Measurements from ENCODE around the gene RPTOR.

Gene RPTOR

DNA sequence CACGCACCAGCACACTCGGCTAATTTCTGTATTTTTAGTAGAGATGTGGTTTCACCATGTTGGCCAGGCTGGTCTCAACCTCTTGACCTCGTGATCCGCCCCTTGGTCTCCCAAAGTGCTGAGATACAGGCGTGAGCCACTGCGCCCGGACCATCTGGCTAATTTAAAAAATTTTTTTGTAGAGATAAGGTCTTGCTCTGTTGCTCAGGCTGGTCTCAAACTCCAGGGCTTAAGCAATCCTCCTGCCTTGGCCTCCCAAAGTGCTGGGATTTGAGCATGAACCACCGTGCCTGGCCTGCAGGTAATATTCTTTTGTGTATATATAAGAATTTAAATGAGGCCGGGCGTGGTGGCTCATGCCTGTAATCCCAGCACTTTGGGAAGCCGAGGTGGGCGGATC is 115.0 kb downstream of the RPTOR start:
- H3K36me3 ChIP-seq (ENCODE audit: control insufficient read depth in 5 of 5, insufficient read depth in 5 of 5, low read length in 5 of 5) = no peaks in the 10 kb centered on the region
- no peaks in the 10 kb centered on the region for H3K27me3 ChIP-seq (ENCODE audit: control insufficient read depth in 5 of 5, insufficient read depth in 4 of 5, low read length in 5 of 5)

DNA sequence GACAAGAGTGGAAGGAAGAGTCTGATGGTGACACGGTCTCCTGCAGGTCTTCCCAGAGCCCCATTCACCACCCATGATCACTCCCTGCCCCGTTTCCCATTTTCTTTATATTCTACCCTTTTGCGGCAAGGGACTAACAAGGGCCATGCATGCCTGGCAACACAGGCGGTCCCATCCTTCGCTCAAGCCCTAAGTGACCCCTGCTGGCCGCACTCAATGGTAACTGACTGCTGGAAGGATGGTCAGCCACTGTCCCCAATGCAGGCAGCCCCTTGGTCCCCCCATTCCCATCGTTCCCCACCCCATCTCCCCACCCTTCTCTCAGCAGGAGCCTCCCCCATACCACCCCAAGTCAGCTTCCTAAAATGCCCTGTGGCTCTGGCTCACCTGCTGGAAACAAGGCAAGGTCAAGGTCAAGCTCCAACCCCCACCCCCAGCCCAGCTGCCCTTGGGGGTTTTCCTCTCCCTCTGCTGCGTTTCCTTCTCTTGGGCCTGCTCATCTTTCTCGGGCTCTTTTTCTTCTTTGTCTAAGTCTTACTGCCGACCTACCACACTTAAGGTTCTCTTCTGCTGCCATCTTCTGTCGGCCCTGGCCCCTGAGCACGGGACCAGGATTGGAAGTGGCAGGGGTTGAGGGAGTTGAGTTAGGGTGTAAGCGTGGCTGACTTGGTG is 116.0 kb downstream of the RPTOR start:
- Histone ChIP-seq H3K4me1 (ENCODE audit: control insufficient read depth in 5 of 5, insufficient read depth in 5 of 5, low read length in 5 of 5) (peaks cover 0 to 10% (median 8%) of the 10 kb centered on the region in 5 donors), H3K27me3 (ENCODE audit: control insufficient read depth in 5 of 5, insufficient read depth in 4 of 5, low read length in 5 of 5) (no peaks in the 10 kb centered on the region), H3K36me3 (ENCODE audit: control insufficient read depth in 5 of 5, insufficient read depth in 5 of 5, low read length in 5 of 5) (no peaks in the 10 kb centered on the region), H3K9ac (ENCODE audit: low read length in 5 of 5) (no peak overlapping the region), H3K4me3 (ENCODE audit: low read depth in 1 of 5, low read length in 5 of 5) (no peak overlapping the region), H3K9me3 (ENCODE audit: control insufficient read depth in 5 of 5, low read length in 5 of 5) (peaks cover 5 to 11% (median 10%) of the 10 kb centered on the region in 5 donors), H3K27ac (ENCODE audit: low read depth, low read length) (no peak overlapping the region)

More for the DNA sequence above, 115.0 kb downstream of the RPTOR start:
- peaks cover 5 to 14% (median 10%) of the 10 kb centered on the region in 5 donors for H3K9me3 ChIP-seq (ENCODE audit: control insufficient read depth in 5 of 5, low read length in 5 of 5)
- H3K27ac ChIP-seq (ENCODE audit: low read depth, low read length) = no peak overlapping the region
- H3K4me1 ChIP-seq (ENCODE audit: control insufficient read depth in 5 of 5, insufficient read depth in 5 of 5, low read length in 5 of 5) = peaks cover 0 to 10% (median 8%) of the 10 kb centered on the region in 5 donors
- H3K4me3 ChIP-seq (ENCODE audit: low read depth in 1 of 5, low read length in 5 of 5) = no peak overlapping the region
- no peak overlapping the region for H3K9ac ChIP-seq (ENCODE audit: low read length in 5 of 5)

DNA sequence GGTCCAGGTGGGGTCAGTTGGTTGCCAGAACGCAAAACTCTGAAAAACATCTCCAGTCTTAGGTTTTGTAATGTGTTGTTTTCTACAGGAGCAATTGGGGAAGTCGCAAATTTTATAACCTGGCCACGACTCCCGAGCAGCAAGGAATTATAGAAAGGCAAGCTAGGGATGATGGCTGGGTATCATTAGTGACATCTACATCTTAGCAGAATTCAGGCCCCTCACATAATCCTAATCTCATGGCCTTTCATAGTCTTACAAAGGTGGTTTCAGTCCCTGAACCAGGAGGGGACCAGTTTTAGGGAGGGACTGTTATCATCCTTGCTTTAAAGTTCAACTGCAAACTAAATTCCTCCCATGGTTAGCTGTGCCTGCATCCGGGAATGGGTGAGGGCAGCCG is 117.9 kb downstream of the RPTOR start:
- Histone ChIP-seq H3K4me1 (ENCODE audit: control insufficient read depth in 5 of 5, insufficient read depth in 5 of 5, low read length in 5 of 5) (peaks cover 0 to 10% (median 8%) of the 10 kb centered on the region in 5 donors), H3K4me3 (ENCODE audit: low read depth in 1 of 5, low read length in 5 of 5) (no peak overlapping the region), H3K9me3 (ENCODE audit: control insufficient read depth in 5 of 5, low read length in 5 of 5) (peaks cover 0 to 4% (median under 1%) of the 10 kb centered on the region in 5 donors), H3K27ac (ENCODE audit: low read depth, low read length) (no peak overlapping the region), H3K9ac (ENCODE audit: low read length in 5 of 5) (no peak overlapping the region), H3K36me3 (ENCODE audit: control insufficient read depth in 5 of 5, insufficient read depth in 5 of 5, low read length in 5 of 5) (no peaks in the 10 kb centered on the region), H3K27me3 (ENCODE audit: control insufficient read depth in 5 of 5, insufficient read depth in 4 of 5, low read length in 5 of 5) (no peaks in the 10 kb centered on the region)

DNA sequence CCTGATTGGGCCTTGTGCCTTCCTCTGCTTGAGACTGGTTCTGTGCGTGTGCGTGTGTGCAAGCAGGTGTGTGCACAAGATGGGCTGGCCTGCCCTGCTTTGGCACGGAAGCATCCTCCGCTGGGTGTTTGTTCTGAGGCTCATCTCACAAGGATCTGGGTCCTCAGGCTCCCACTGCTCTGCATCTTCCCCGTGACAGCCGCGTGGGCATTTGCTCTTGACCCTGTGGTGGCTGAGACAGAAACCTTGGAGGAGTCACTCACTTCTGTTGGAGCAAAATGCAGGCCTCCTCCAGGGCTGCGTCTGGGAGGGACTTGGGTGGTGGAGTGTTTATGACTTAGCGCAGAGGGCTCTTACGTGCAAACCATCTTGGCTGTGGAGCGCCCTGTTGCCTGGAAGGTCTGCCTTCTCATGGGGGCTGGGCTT is 119.2 kb downstream of the RPTOR start:
- Histone ChIP-seq H3K27ac (ENCODE audit: low read depth, low read length) (no peak overlapping the region), H3K36me3 (ENCODE audit: control insufficient read depth in 5 of 5, insufficient read depth in 5 of 5, low read length in 5 of 5) (no peaks in the 10 kb centered on the region), H3K9me3 (ENCODE audit: control insufficient read depth in 5 of 5, low read length in 5 of 5) (no peaks in the 10 kb centered on the region), H3K4me3 (ENCODE audit: low read depth in 1 of 5, low read length in 5 of 5) (no peak overlapping the region), H3K27me3 (ENCODE audit: control insufficient read depth in 5 of 5, insufficient read depth in 4 of 5, low read length in 5 of 5) (no peaks in the 10 kb centered on the region), H3K9ac (ENCODE audit: low read length in 5 of 5) (no peak overlapping the region), H3K4me1 (ENCODE audit: control insufficient read depth in 5 of 5, insufficient read depth in 5 of 5, low read length in 5 of 5) (peaks cover 0 to 10% (median 8%) of the 10 kb centered on the region in 5 donors)

DNA sequence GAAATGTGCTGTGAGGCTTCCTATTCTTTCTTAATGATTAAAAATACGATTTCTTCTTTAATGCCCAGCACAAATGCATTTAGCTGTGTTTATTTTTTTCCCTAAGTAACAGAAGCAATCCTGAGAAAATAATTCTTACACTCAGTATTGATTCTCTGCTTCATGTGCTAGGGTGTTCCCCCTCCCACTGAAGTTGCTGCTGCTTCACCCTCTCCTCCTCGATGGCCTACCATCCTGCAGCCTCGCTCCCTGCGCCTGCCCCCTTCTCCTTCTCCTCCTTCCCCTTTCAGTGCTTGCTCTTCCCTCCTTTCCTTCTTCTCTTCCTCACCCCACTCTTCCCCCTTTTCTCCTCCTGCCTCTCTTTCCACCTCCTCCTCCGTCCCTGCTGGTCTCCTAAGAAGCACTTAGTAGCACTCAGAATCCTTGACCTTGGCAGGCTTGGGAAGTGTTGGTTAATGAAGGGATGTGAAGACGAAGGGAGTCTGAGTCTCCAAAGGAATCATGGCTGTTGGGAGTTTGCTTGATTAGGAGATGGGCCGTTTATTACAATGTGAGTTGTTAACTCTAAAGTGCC is 119.7 kb downstream of the RPTOR start:
- Histone ChIP-seq H3K9me3 (ENCODE audit: control insufficient read depth in 5 of 5, low read length in 5 of 5) (no peaks in the 10 kb centered on the region), H3K36me3 (ENCODE audit: control insufficient read depth in 5 of 5, insufficient read depth in 5 of 5, low read length in 5 of 5) (no peaks in the 10 kb centered on the region), H3K27ac (ENCODE audit: low read depth, low read length) (no peak overlapping the region), H3K9ac (ENCODE audit: low read length in 5 of 5) (no peak overlapping the region), H3K27me3 (ENCODE audit: control insufficient read depth in 5 of 5, insufficient read depth in 4 of 5, low read length in 5 of 5) (no peaks in the 10 kb centered on the region), H3K4me3 (ENCODE audit: low read depth in 1 of 5, low read length in 5 of 5) (no peak overlapping the region), H3K4me1 (ENCODE audit: control insufficient read depth in 5 of 5, insufficient read depth in 5 of 5, low read length in 5 of 5) (peaks cover 0 to 10% (median 8%) of the 10 kb centered on the region in 5 donors)

DNA sequence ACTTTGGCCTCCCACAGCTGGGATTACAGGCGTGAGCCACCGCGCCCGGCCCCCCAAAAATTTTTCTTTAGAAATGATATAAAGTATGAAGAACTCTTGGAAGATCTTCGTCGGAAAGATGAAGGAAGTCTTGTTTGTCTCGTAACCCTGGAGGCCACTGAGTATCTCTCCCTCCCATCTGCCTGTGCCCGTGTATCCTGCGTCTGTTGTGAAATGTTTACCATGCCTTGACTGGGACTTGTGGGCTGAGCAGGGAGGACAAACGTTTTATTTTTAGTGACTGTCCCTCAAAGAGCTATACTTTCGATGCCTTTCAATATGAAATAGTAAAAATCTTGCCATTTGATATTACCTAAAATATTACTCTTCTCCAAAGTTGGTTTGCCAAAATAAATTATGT is 121.2 kb downstream of the RPTOR start:
- Histone ChIP-seq H3K27ac (ENCODE audit: low read depth, low read length) (no peak overlapping the region), H3K9me3 (ENCODE audit: control insufficient read depth in 5 of 5, low read length in 5 of 5) (no peaks in the 10 kb centered on the region), H3K9ac (ENCODE audit: low read length in 5 of 5) (no peak overlapping the region), H3K36me3 (ENCODE audit: control insufficient read depth in 5 of 5, insufficient read depth in 5 of 5, low read length in 5 of 5) (no peaks in the 10 kb centered on the region), H3K4me1 (ENCODE audit: control insufficient read depth in 5 of 5, insufficient read depth in 5 of 5, low read length in 5 of 5) (peaks cover 0 to 10% (median 8%) of the 10 kb centered on the region in 5 donors), H3K27me3 (ENCODE audit: control insufficient read depth in 5 of 5, insufficient read depth in 4 of 5, low read length in 5 of 5) (no peaks in the 10 kb centered on the region), H3K4me3 (ENCODE audit: low read depth in 1 of 5, low read length in 5 of 5) (no peak overlapping the region)

DNA sequence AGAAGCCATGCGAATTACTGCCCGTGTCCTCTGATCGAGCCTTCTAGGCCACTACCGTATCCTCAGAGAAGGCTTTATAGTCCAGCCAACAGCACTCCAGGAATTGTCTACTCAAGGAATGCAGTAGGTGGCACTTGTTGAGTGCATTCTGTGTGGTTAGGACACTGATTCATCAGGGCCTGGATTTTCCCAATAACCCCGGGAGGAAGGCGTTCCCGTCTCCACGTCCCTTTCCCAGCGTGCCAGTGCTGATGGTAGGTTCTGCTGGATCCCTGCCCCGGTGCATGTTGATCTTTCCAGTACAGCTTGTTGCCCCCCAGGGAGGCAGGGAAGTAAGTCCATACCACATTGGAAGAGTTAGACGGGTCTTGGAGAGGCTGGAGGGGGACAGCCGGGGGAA is 122.2 kb downstream of the RPTOR start:
- H3K4me1 ChIP-seq (ENCODE audit: control insufficient read depth in 5 of 5, insufficient read depth in 5 of 5, low read length in 5 of 5) = peaks cover 0 to 10% (median 8%) of the 10 kb centered on the region in 5 donors
- H3K4me3 ChIP-seq (ENCODE audit: low read depth in 1 of 5, low read length in 5 of 5) = no peak overlapping the region
- no peaks in the 10 kb centered on the region for H3K27me3 ChIP-seq (ENCODE audit: control insufficient read depth in 5 of 5, insufficient read depth in 4 of 5, low read length in 5 of 5)
- no peaks in the 10 kb centered on the region for H3K36me3 ChIP-seq (ENCODE audit: control insufficient read depth in 5 of 5, insufficient read depth in 5 of 5, low read length in 5 of 5)
- H3K9ac ChIP-seq (ENCODE audit: low read length in 5 of 5) = no peak overlapping the region
- no peaks in the 10 kb centered on the region for H3K9me3 ChIP-seq (ENCODE audit: control insufficient read depth in 5 of 5, low read length in 5 of 5)
- no peak overlapping the region for H3K27ac ChIP-seq (ENCODE audit: low read depth, low read length)

DNA sequence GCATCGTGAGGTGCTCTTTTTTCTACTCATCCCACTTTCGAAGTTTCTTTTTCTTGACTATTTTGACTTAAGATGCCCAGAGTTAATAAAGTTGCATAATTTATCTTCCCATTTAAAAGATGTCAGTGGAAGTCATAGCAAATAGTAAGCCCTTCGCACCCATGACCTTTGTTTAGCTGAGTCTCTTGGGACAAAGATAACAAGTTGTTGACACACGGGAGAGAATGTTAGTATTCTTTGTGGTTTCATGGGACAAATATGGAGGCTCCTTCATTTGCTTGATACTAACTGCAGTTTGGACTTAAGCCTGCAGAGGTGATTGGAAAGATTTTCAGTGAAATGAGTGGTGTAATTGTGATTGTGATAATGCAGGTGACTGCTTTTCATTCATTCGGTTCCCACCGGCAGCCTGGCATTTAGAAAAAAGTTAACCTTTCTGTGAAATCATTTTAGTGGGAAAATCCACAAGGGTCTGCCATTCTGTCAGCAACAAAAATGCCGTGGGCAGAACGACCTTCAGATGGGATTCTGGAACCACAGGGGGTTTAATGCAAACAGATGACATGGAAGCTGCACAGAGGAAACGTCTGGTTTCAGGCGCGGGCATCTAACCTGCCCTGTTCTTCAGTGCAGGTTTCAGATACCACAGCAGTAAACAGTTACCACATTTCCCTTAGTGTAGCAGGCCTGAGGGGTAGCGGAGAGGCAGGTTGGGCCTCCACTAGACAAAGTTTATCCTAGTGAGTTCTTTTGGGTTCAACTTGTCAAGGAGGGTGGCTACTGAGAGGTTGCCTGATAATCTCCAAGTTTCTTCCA is 123.0 kb downstream of the RPTOR start:
- Histone ChIP-seq H3K4me1 (ENCODE audit: control insufficient read depth in 5 of 5, insufficient read depth in 5 of 5, low read length in 5 of 5) (peaks cover 0 to 10% (median 8%) of the 10 kb centered on the region in 5 donors), H3K4me3 (ENCODE audit: low read depth in 1 of 5, low read length in 5 of 5) (no peak overlapping the region), H3K9ac (ENCODE audit: low read length in 5 of 5) (no peak overlapping the region), H3K9me3 (ENCODE audit: control insufficient read depth in 5 of 5, low read length in 5 of 5) (no peaks in the 10 kb centered on the region), H3K27me3 (ENCODE audit: control insufficient read depth in 5 of 5, insufficient read depth in 4 of 5, low read length in 5 of 5) (no peaks in the 10 kb centered on the region), H3K27ac (ENCODE audit: low read depth, low read length) (no peak overlapping the region), H3K36me3 (ENCODE audit: control insufficient read depth in 5 of 5, insufficient read depth in 5 of 5, low read length in 5 of 5) (no peaks in the 10 kb centered on the region)

DNA sequence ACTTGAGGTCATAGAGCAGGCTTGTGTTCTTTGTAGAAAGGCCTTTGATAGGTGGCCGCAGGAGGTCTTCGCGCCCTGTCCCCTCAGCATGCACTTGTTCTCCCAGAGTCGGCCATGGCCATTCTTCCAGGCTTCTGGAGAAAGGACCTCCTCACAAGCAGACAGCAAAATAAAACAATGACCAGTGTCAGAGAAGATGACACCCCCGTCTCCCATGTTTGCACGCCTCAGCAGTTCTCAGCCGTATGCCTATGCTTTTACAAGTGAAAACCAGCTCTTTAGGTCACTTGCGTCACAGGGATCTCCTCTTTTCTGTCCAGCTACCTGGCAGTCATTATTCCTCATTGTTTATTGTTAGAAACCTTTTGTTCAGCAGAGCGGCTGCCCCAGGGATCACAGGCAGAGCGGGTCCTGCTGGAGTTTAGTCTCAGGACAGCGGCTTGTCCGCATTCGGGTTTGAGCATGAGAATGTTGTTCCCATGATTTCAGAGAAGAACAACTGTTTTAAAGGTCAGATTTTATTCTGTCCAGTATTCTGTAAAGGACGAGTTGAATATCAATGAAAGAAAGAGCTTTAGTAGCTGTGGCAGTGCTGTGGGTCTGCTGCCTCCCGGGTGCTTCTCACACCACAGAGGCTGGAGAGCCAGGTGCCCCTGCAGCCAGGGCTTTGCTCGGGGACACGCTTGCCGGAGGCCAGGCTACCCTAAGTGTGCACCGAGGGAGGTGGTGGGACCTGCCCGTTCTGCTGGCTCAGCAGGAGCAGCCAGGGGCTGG is 123.9 kb downstream of the RPTOR start:
- no peak overlapping the region for H3K27ac ChIP-seq (ENCODE audit: low read depth, low read length)

More for the DNA sequence above, 123.9 kb downstream of the RPTOR start:
- Histone ChIP-seq H3K36me3 (ENCODE audit: control insufficient read depth in 5 of 5, insufficient read depth in 5 of 5, low read length in 5 of 5) (no peaks in the 10 kb centered on the region), H3K4me1 (ENCODE audit: control insufficient read depth in 5 of 5, insufficient read depth in 5 of 5, low read length in 5 of 5) (peaks cover 0 to 12% (median 7%) of the 10 kb centered on the region in 5 donors), H3K27me3 (ENCODE audit: control insufficient read depth in 5 of 5, insufficient read depth in 4 of 5, low read length in 5 of 5) (no peaks in the 10 kb centered on the region), H3K9ac (ENCODE audit: low read length in 5 of 5) (no peak overlapping the region), H3K4me3 (ENCODE audit: low read depth in 1 of 5, low read length in 5 of 5) (no peak overlapping the region), H3K9me3 (ENCODE audit: control insufficient read depth in 5 of 5, low read length in 5 of 5) (no peaks in the 10 kb centered on the region)

All from subcutaneous abdominal adipose tissue (tissue), 5 donors.